Measurements from ENCODE around the gene AP1S2. TPM values are rescaled to one million over a fixed set of nuclear protein-coding genes. Genes with fewer than 3 reads are reported as not detected.

Gene AP1S2
- total and polyA plus RNA-seq, 2 of the 8 experiments (the other 6 are each of a cell fraction or from before 2014, with no cell fraction given), result 88.2 to 237 TPM

- no peak overlapping the region for H2AFZ ChIP-seq (ENCODE audit: low read length)
- CTCF ChIA-PET (ENCODE audit: partially characterized antibody), result interaction anchor here (0.6 to 1.6 kb wide), 4 partner anchors 8 to 885 kb away, joined by 3 to 6 read pairs (median 4); no protein-coding TSS in a partner anchor
- no peak overlapping the region for H3K4me3 ChIP-seq (ENCODE audit: extremely low read depth in 1 of 4, insufficient read depth in 2 of 4, low read depth in 3 of 4, low read length in 4 of 4)
- no peak overlapping the region for H3K18ac ChIP-seq (ENCODE audit: extremely low read depth, low read length)
- H3K14ac ChIP-seq (ENCODE audit: insufficient read length), result no peak overlapping the region
- no peak overlapping the region for H3K23ac ChIP-seq (ENCODE audit: insufficient read length)
- no peaks in the 10 kb centered on the region for H3K27me3 ChIP-seq (replicated peaks in 1 of 4; ENCODE audit: control insufficient read depth in 3 of 4, extremely low read depth in 1 of 4, insufficient read depth in 3 of 4, low read length in 3 of 4)
- POLR2A ChIA-PET (ENCODE audit: partially characterized antibody), result interaction anchor here (0.6 to 1.6 kb wide), 2 partner anchors 9 to 12 kb away, joined by 3 to 4 read pairs; no protein-coding TSS in a partner anchor
- no peak overlapping the region for H3K4me2 ChIP-seq (ENCODE audit: insufficient read depth in 1 of 2, low read depth in 2 of 2, low read length in 2 of 2)
- H2BK20ac ChIP-seq (ENCODE audit: low read length), result no peak overlapping the region
- TF ChIP-seq POLR2AphosphoS5 (IDR thresholded peaks at IDR 0.05; ENCODE audit: low read depth, low read length), result no peak
- no peak for TF ChIP-seq NANOG (IDR thresholded peaks at IDR 0.05; ENCODE audit: insufficient read depth, low read depth, low read length, poor library complexity, severe bottlenecking)
- no peak for TF ChIP-seq POU5F1 (IDR thresholded peaks at IDR 0.05; ENCODE audit: low read depth, low read length)
- no peak for TF ChIP-seq ATF2 (IDR thresholded peaks at IDR 0.05; ENCODE audit: low read length)
- TF ChIP-seq KDM5A (IDR thresholded peaks at IDR 0.05; ENCODE audit: low read length), result no peak
- TF ChIP-seq FOSL1 (IDR thresholded peaks at IDR 0.05; ENCODE audit: insufficient read depth, low read depth, low read length), result no peak
- no peak for FAIRE-seq
- no peak for DNase-seq (ENCODE audit: low read depth in 1 of 2, low spot score in 2 of 2)
- no peak overlapping the region for H3K27ac ChIP-seq (ENCODE audit: low read depth, low read length)
- H2BK5ac ChIP-seq (ENCODE audit: low read depth, low read length), result no peak overlapping the region
- no peak overlapping the region for H3K9ac ChIP-seq (replicated peaks in 1 of 4; ENCODE audit: extremely low read depth in 1 of 4, low read depth in 3 of 4, low read length in 3 of 4)
- no peak overlapping the region for H2BK12ac ChIP-seq (ENCODE audit: low read depth, low read length)
- no peaks in the 10 kb centered on the region for H3K79me2 ChIP-seq (ENCODE audit: control insufficient read depth in 1 of 2, insufficient read depth in 2 of 2, low read length in 2 of 2)
- no peak overlapping the region for H3K4ac ChIP-seq (replicated peaks; ENCODE audit: insufficient read length, low read depth, low read length)
- no peak overlapping the region for H3K56ac ChIP-seq (replicated peaks; ENCODE audit: insufficient read length, low read depth, low read length)
- no peaks in the 10 kb centered on the region for H3K9me3 ChIP-seq (ENCODE audit: insufficient read depth in 2 of 2, low read depth in 1 of 2, low read length in 1 of 2)
- peaks cover 2 to 21% (median 7%) of the 10 kb centered on the region in 4 experiments; a peak in 6 of 8 replicates for H3K36me3 ChIP-seq (ENCODE audit: control insufficient read depth in 2 of 4, insufficient read depth in 4 of 4, low read length in 3 of 4)
- no peak overlapping the region for H4K91ac ChIP-seq (replicated peaks; ENCODE audit: insufficient read length, low read length)
- no peaks in the 10 kb centered on the region for H3K4me1 ChIP-seq (replicated peaks in 1 of 4; ENCODE audit: control insufficient read depth in 3 of 4, insufficient read depth in 4 of 4, low read length in 3 of 4)
- no peaks in the 10 kb centered on the region for H4K20me1 ChIP-seq (replicated peaks in 1 of 2; ENCODE audit: control insufficient read depth in 1 of 2, insufficient read depth in 2 of 2, low read length in 2 of 2)
- H2BK120ac ChIP-seq (replicated peaks; ENCODE audit: low read depth, low read length), result no peak overlapping the region
- H4K8ac ChIP-seq (ENCODE audit: extremely low read depth, insufficient read depth, low read length), result no peak overlapping the region
- H4K5ac ChIP-seq (ENCODE audit: insufficient read length, low read depth, low read length), result no peak overlapping the region
- H3K79me1 ChIP-seq (ENCODE audit: low read depth, low read length), result no peaks in the 10 kb centered on the region
- WGBS, 2 experiments (ENCODE audit: extremely low coverage in 1 of 2, insufficient coverage in 1 of 2, insufficient read length in 1 of 2, insufficient replicate concordance in 2 of 2, low coverage in 1 of 2, low lambda C conversion rate in 2 of 2, missing lambda C conversion rate in 1 of 2), result 98% methylated on average over 3 of the region's 4 CpGs; no CpG with 5 or more reads in 1 of the 2 experiments
- no peaks in the 10 kb centered on the region for H3K23me2 ChIP-seq (ENCODE audit: low read depth, low read length)
- H2AK5ac ChIP-seq (ENCODE audit: low read depth, low read length), result no peak overlapping the region
- H2BK15ac ChIP-seq (ENCODE audit: low read length), result no peak overlapping the region
These were observed 46.4 kb downstream of the AP1S2 start for GRCh38 chrX:15808254-15808653.
